SK-N-SH (cell line): Measurements from ENCODE around the gene UNC93B1. TPM values are rescaled to one million over a fixed set of nuclear protein-coding genes. Genes with fewer than 3 reads are reported as not detected.

Experiments used
- CTCF ChIA-PET: fragments of 300-600, 350-600 bp; formaldehyde crosslinking; extraction: SDS; loops from one replicate; lab custom pipeline; 2021; lab: Yijun Ruan, JAX
- POLR2A ChIA-PET: fragments of 350-600 bp; sonication (Branson Sonifier 250); formaldehyde crosslinking; extraction: SDS; loops from one replicate; lab custom pipeline; 2020; ENCODE audit warnings: antibody characterized with exemption, inconsistent platforms; lab: Yijun Ruan, JAX
- DNase-seq: peaks from one replicate; pipeline ENCODE4 v3.0.0; 2012
- H2AFZ ChIP-seq: fragments of 200-600 bp; sonication (generic); 2 replicates; pipeline ENCODE4 v1.8.1; 2016; ENCODE audit warnings: antibody characterized with exemption, mild to moderate bottlenecking, low read depth
- H3F3A ChIP-seq: fragments of 200-600 bp; sonication (generic); replicated peaks from 2 replicates; pipeline ENCODE3; 2016; ENCODE audit warnings: antibody characterized with exemption, mild to moderate bottlenecking; ENCODE audit not compliant: insufficient read depth
- H3K27ac ChIP-seq, 2 experiments: fragments of 200-500 bp in 1 of 2; fragments of 200-600 bp in 1 of 2; sonication (Bioruptor generic) in 1 of 2; sonication (generic), shearing (Covaris generic) in 1 of 2; 2 replicates each; pipeline versions ENCODE4 v1.5.1 to v1.6.1; 2014 to 2016; ENCODE audit warnings: low read depth in 2 of 2, inconsistent platforms in 1 of 2, low read length in 1 of 2, mild to moderate bottlenecking in 1 of 2, mixed read lengths in 1 of 2
- H3K27me3 ChIP-seq: fragments of 200-600 bp; sonication (generic), shearing (Covaris generic); 2 replicates; pipeline ENCODE4 v1.6.1; 2016; ENCODE audit warnings: mixed run types; ENCODE audit not compliant: insufficient read depth
- H3K36me3 ChIP-seq, 2 experiments: fragments of 200-500 bp in 1 of 2; fragments of 200-600 bp in 1 of 2; sonication (Bioruptor generic) in 1 of 2; sonication (generic) in 1 of 2; replicated peaks in 1 of 2; 2 replicates each; pipeline versions ENCODE3 to v1.5.1; 2014 to 2016; ENCODE audit warnings: low read length in 1 of 2, mild to moderate bottlenecking in 1 of 2; ENCODE audit not compliant: insufficient read depth in 2 of 2, control insufficient read depth in 1 of 2
- H3K4me1 ChIP-seq, 2 experiments: fragments of 200-500 bp in 1 of 2; fragments of 200-600 bp in 1 of 2; sonication (Bioruptor generic) in 1 of 2; sonication (generic), shearing (Covaris generic) in 1 of 2; 2 replicates each; pipeline versions ENCODE4 v1.5.1 to v1.6.1; 2014 to 2016; ENCODE audit warnings: low read depth in 1 of 2, low read length in 1 of 2, mixed run types in 1 of 2; ENCODE audit not compliant: insufficient read depth in 2 of 2, control insufficient read depth in 1 of 2
- H3K4me2 ChIP-seq: fragments of 200-600 bp; sonication (generic), shearing (Covaris generic); 2 replicates; pipeline ENCODE4 v1.6.1; 2017; ENCODE audit warnings: mixed run types
- H3K4me3 ChIP-seq, 2 experiments: fragments of 200-500 bp in 1 of 2; fragments of 200-600 bp in 1 of 2; sonication (Bioruptor generic) in 1 of 2; sonication (generic), shearing (Covaris generic) in 1 of 2; 2 replicates each; pipeline versions ENCODE4 v1.5.1 to v1.8.1; 2014 to 2016; ENCODE audit warnings: low read depth in 2 of 2, inconsistent platforms in 1 of 2, low read length in 1 of 2, mild to moderate bottlenecking in 1 of 2, mixed read lengths in 1 of 2, moderate library complexity in 1 of 2
- H3K79me2 ChIP-seq: fragments of 200-600 bp; sonication (generic); 2 replicates; pipeline ENCODE4 v1.8.1; 2017; ENCODE audit warnings: mild to moderate bottlenecking; ENCODE audit not compliant: insufficient read depth
- H3K9ac ChIP-seq: fragments of 200-600 bp; sonication (generic); 2 replicates; pipeline ENCODE4 v1.6.1; 2017; ENCODE audit warnings: mixed run types
- H3K9me2 ChIP-seq: fragments of 200-600 bp; sonication (generic); 2 replicates; pipeline ENCODE4 v1.6.1; 2017; ENCODE audit warnings: mixed run types
- H3K9me3 ChIP-seq: fragments of 200-600 bp; sonication (generic); 2 replicates; pipeline ENCODE4 v1.6.1; 2017; ENCODE audit warnings: mixed run types, mild to moderate bottlenecking, moderate library complexity
- H4K20me1 ChIP-seq: fragments of 200-600 bp; sonication (generic); 2 replicates; pipeline ENCODE4 v1.6.1; 2017; ENCODE audit warnings: mild to moderate bottlenecking, mixed run types; ENCODE audit not compliant: insufficient read depth
- ELF1 ChIP-seq: IDR thresholded peaks from 2 replicates; pipeline ENCODE4 v1.4.0; 2012
- EP300 ChIP-seq, 2 experiments: IDR thresholded peaks; 2 replicates each; pipeline versions ENCODE4 v1.4.0 to v1.6.1; 2012; ENCODE audit warnings: borderline replicate concordance in 1 of 2, low read depth in 1 of 2, low read length in 1 of 2
- EZH2phosphoT487 ChIP-seq: fragments of 200-600 bp; sonication (generic); IDR thresholded peaks from 2 replicates; pipeline ENCODE4 v1.6.1; 2017; ENCODE audit warnings: low read depth, mixed run types, mild to moderate bottlenecking, antibody characterized with exemption, moderate library complexity, borderline replicate concordance
- GABPA ChIP-seq: IDR thresholded peaks from 2 replicates; pipeline ENCODE4 v1.4.0; 2012; ENCODE audit warnings: low read depth, mild to moderate bottlenecking
- GATA2 ChIP-seq: sonication (generic); formaldehyde crosslinking; IDR thresholded peaks from 2 replicates; pipeline ENCODE4 v1.5.0; 2020; ENCODE audit warnings: mild to moderate bottlenecking, missing genetic modification reagents
- NRF1 ChIP-seq: IDR thresholded peaks from 2 replicates; pipeline ENCODE4 v1.6.1; 2012; ENCODE audit warnings: low read depth, mild to moderate bottlenecking, low read length
- POLR2AphosphoS5 ChIP-seq: IDR thresholded peaks from 2 replicates; pipeline ENCODE4 v1.6.1; 2012; ENCODE audit warnings: low read depth, low read length
- RCOR1 ChIP-seq: fragments of 150-350 bp; IDR thresholded peaks from 2 replicates; pipeline ENCODE4 v1.6.1; 2017; ENCODE audit warnings: antibody characterized with exemption, low read length
- RXRA ChIP-seq: IDR thresholded peaks from 2 replicates; pipeline ENCODE4 v1.4.0; 2012; ENCODE audit warnings: low read depth, mild to moderate bottlenecking, borderline replicate concordance
- SMC3 ChIP-seq: IDR thresholded peaks from 2 replicates; pipeline ENCODE4 v1.6.1; 2012; ENCODE audit warnings: low read depth, low read length, improper control_type of control experiment
- TEAD4 ChIP-seq: IDR thresholded peaks from 2 replicates; pipeline ENCODE4 v1.4.0; 2012; ENCODE audit warnings: mild to moderate bottlenecking, borderline replicate concordance; ENCODE audit not compliant: insufficient read depth
- YY1 ChIP-seq: IDR thresholded peaks from 2 replicates; pipeline ENCODE4 v1.4.0; 2012; ENCODE audit warnings: low read depth, mild to moderate bottlenecking
- WGBS: methylation state at CpG from one replicate; pipeline ENCODE4 v1.1.6; 2017; ENCODE audit warnings: low lambda C conversion rate; 5-methylcytosine and 5-hydroxymethylcytosine counted together
- polyA plus RNA-seq, 3 experiments: library from polyadenylated mRNA; depleted of rRNA; stranded (reverse); fragments of >200 nt; gene quantifications; 2 replicates each; pipeline ENCODE4 v1.2.3, GENCODE V29; 2012
- TF ChIP-seq, protein P1 (sequence below): IDR thresholded peaks from 2 replicates; pipeline ENCODE4 v1.4.0; 2012; ENCODE audit warnings: low read depth
- TF ChIP-seq, protein P2 (sequence below): fragments of 150-350 bp; IDR thresholded peaks from 2 replicates; pipeline ENCODE4 v1.6.1; 2016; ENCODE audit warnings: mild to moderate bottlenecking, low read depth, low read length
- TF ChIP-seq, protein P3 (sequence below): fragments of 150-350 bp; IDR thresholded peaks from 2 replicates; pipeline ENCODE4 v1.6.1; 2017; ENCODE audit warnings: antibody characterized with exemption, low read length, low read depth, borderline replicate concordance
- TF ChIP-seq, protein P4 (sequence below): fragments of 200-600 bp; sonication (generic); IDR thresholded peaks from 2 replicates; pipeline ENCODE4 v1.6.1; 2017; ENCODE audit warnings: antibody characterized with exemption, mild to moderate bottlenecking, moderate library complexity
- TF ChIP-seq, protein P5 (sequence below): IDR thresholded peaks from 2 replicates; pipeline ENCODE4 v1.4.0; 2012; ENCODE audit warnings: low read depth, borderline replicate concordance

UNC93B1 gene
- polyA plus RNA-seq, 1 of the 3 experiments (the other 2 are of a cell fraction) = 28.9 TPM

DNA sequence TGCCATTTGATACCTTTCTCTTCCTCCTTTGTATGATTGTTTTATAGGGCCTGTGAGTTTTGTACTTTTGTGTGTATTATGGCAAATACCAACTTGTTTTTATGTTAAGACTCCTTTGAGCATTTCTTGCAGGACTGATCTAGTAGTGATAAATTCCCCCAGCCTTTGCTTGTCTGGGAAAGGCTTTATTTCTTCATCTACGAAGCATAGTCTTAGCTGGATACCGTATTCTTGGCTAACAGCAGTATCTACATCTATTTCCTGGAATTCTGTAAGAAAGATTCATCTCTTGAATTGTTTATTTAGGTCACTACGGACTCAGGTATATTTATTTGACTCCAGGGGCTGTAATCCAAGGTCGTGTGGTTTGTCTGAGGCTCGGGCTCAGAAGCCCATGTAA lies 20.6 kb upstream of the UNC93B1 start:
- ChIA-PET CTCF (interaction anchor here (1.4 kb wide), 1 partner anchor 185 kb away, joined by 4 read pairs; no protein-coding TSS in a partner anchor), POLR2A (no interaction called here)
- H3K9ac ChIP-seq = no peak overlapping the region
- H3K27ac ChIP-seq = no peak overlapping the region
- H3K27me3 ChIP-seq = no peaks in the 10 kb centered on the region
- H2AFZ ChIP-seq = no peak overlapping the region
- no peaks in the 10 kb centered on the region for H3K9me2 ChIP-seq
- H4K20me1 ChIP-seq = no peaks in the 10 kb centered on the region
- H3K36me3 ChIP-seq = no peaks in the 10 kb centered on the region
- H3K79me2 ChIP-seq = peaks cover 9% of the 10 kb centered on the region
- H3K4me2 ChIP-seq = no peak overlapping the region
- H3F3A ChIP-seq = peaks cover 24% of the 10 kb centered on the region
- H3K4me3 ChIP-seq = no peak overlapping the region
- no peak for DNase-seq
- H3K4me1 ChIP-seq = peaks cover 26% of the 10 kb centered on the region in 2 experiments; a peak in 3 of 4 replicates
- 89% methylated on average over 5 of the region's 5 CpGs for WGBS
- H3K9me3 ChIP-seq = no peaks in the 10 kb centered on the region
- no peak for TF ChIP-seq RCOR1

DNA sequence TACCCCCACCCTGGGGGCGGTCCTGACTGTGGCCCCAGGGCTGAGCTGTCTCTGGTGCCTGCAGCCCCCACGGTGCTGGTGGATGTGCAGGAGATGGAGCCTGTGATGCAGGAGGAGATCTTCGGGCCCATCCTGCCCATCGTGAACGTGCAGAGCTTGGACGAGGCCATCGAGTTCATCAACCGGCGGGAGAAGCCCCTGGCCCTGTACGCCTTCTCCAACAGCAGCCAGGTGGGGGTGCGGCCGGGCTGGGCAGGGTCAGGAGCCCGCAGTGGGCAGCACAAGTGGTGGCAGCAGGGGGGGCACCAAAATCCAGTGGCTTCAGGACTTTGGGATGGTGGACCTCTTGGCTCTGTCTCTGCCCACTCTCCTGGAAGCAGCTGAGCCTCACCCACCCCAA lies 18.6 kb upstream of the UNC93B1 start:
- H3K36me3 ChIP-seq = no peaks in the 10 kb centered on the region
- TF ChIP-seq SMC3 (no peak), YY1 (no peak), EZH2phosphoT487 (no peak), EP300 (IDR thresholded peaks at IDR 0.05; ENCODE audit: borderline replicate concordance in 1 of 2, low read depth in 1 of 2, low read length in 1 of 2) (no peak), GABPA (no peak), NRF1 (no peak), POLR2AphosphoS5 (no peak), GATA2 (no peak), ELF1 (no peak), RXRA (no peak), TEAD4 (no peak)
- TF ChIP-seq, protein P1, sequence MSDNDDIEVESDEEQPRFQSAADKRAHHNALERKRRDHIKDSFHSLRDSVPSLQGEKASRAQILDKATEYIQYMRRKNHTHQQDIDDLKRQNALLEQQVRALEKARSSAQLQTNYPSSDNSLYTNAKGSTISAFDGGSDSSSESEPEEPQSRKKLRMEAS = no peak
- TF ChIP-seq, protein P2, sequence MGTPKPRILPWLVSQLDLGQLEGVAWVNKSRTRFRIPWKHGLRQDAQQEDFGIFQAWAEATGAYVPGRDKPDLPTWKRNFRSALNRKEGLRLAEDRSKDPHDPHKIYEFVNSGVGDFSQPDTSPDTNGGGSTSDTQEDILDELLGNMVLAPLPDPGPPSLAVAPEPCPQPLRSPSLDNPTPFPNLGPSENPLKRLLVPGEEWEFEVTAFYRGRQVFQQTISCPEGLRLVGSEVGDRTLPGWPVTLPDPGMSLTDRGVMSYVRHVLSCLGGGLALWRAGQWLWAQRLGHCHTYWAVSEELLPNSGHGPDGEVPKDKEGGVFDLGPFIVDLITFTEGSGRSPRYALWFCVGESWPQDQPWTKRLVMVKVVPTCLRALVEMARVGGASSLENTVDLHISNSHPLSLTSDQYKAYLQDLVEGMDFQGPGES = no peak
- TF ChIP-seq, protein P3, sequence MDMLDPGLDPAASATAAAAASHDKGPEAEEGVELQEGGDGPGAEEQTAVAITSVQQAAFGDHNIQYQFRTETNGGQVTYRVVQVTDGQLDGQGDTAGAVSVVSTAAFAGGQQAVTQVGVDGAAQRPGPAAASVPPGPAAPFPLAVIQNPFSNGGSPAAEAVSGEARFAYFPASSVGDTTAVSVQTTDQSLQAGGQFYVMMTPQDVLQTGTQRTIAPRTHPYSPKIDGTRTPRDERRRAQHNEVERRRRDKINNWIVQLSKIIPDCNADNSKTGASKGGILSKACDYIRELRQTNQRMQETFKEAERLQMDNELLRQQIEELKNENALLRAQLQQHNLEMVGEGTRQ = no peak
- TF ChIP-seq, protein P4, sequence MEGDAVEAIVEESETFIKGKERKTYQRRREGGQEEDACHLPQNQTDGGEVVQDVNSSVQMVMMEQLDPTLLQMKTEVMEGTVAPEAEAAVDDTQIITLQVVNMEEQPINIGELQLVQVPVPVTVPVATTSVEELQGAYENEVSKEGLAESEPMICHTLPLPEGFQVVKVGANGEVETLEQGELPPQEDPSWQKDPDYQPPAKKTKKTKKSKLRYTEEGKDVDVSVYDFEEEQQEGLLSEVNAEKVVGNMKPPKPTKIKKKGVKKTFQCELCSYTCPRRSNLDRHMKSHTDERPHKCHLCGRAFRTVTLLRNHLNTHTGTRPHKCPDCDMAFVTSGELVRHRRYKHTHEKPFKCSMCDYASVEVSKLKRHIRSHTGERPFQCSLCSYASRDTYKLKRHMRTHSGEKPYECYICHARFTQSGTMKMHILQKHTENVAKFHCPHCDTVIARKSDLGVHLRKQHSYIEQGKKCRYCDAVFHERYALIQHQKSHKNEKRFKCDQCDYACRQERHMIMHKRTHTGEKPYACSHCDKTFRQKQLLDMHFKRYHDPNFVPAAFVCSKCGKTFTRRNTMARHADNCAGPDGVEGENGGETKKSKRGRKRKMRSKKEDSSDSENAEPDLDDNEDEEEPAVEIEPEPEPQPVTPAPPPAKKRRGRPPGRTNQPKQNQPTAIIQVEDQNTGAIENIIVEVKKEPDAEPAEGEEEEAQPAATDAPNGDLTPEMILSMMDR = no peak
- TF ChIP-seq, protein P5, sequence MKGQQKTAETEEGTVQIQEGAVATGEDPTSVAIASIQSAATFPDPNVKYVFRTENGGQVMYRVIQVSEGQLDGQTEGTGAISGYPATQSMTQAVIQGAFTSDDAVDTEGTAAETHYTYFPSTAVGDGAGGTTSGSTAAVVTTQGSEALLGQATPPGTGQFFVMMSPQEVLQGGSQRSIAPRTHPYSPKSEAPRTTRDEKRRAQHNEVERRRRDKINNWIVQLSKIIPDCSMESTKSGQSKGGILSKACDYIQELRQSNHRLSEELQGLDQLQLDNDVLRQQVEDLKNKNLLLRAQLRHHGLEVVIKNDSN = no peak
- 33% methylated on average over 1 of the region's 13 CpGs for WGBS
- peaks cover 10 to 13% of the 10 kb centered on the region in 2 experiments; a peak in 3 of 4 replicates for H3K4me1 ChIP-seq
- no peak overlapping the region for H2AFZ ChIP-seq
- POLR2A ChIA-PET = no interaction called here
- CTCF ChIA-PET = interaction anchor here (1.2 to 2.6 kb wide), 2 partner anchors 147 to 186 kb away, joined by 3 to 11 read pairs; no protein-coding TSS in a partner anchor
- H3K9me3 ChIP-seq = no peaks in the 10 kb centered on the region
- H3K4me2 ChIP-seq = no peak overlapping the region
- H3K27ac ChIP-seq = no peak overlapping the region
- H3K9ac ChIP-seq = no peak overlapping the region
- no peaks in the 10 kb centered on the region for H3K9me2 ChIP-seq
- H3F3A ChIP-seq = peaks cover 10% of the 10 kb centered on the region
- peaks cover 5% of the 10 kb centered on the region for H3K79me2 ChIP-seq
- H4K20me1 ChIP-seq = no peaks in the 10 kb centered on the region
- H3K4me3 ChIP-seq = no peak overlapping the region
- no peaks in the 10 kb centered on the region for H3K27me3 ChIP-seq
- no peak for DNase-seq
